HG02885 (cell line): ENCODE results near the gene OR6B1.

Experiments used
- ATAC-seq: cut with Tn5 transposase; IDR thresholded peaks from one replicate; pipeline ENCODE4 v1.9.1; 2021; ENCODE audit warnings: mild to moderate bottlenecking; ENCODE audit not compliant: unreplicated experiment, poor library complexity

Gene OR6B1

GRCh38 chr7:144000020-144000419 is at the start of gene OR6B1:
OR6B1 (plus strand) TSS chr7:144000320; CDS start chr7:144003997, 3,677 bp downstream.
- no peak for ATAC-seq

- ATAC-seq, result no peak
Measured at GRCh38 chr7:143953421-143953820, 46.7 kb upstream of the OR6B1 start.

GRCh38 chr7:143954135-143954534 is 46.0 kb upstream of the OR6B1 start:
- ATAC-seq, result no peak

- no peak for ATAC-seq
Measured at GRCh38 chr7:143954544-143954943, 45.6 kb upstream of the OR6B1 start, which contains the start of gene OR2F1. OR2F1 (plus strand) TSS chr7:143954844; CDS start chr7:143959971, 5,127 bp downstream.

- no peak for ATAC-seq
Measured at GRCh38 chr7:143958781-143959180, 41.3 kb upstream of the OR6B1 start.

- no peak for ATAC-seq
Measured at GRCh38 chr7:143960813-143961610, 39.1 kb upstream of the OR6B1 start.

GRCh38 chr7:143965280-143965679 is 34.8 kb upstream of the OR6B1 start:
- no peak for ATAC-seq

GRCh38 chr7:143967398-143967797 is 32.7 kb upstream of the OR6B1 start:
- ATAC-seq, result no peak

GRCh38 chr7:143973870-143974416 is 26.2 kb upstream of the OR6B1 start:
- no peak for ATAC-seq

- ATAC-seq, result no peak
Measured at GRCh38 chr7:143974459-143974858, 25.7 kb upstream of the OR6B1 start.

- no peak for ATAC-seq
Measured at GRCh38 chr7:143975617-143976016, 24.5 kb upstream of the OR6B1 start.

GRCh38 chr7:143978585-143978984 is 21.5 kb upstream of the OR6B1 start:
- ATAC-seq, result no peak

GRCh38 chr7:143979359-143979758 is 20.8 kb upstream of the OR6B1 start:
- ATAC-seq, result no peak

- ATAC-seq, result no peak
Measured at GRCh38 chr7:143979998-143980397, 20.1 kb upstream of the OR6B1 start.

GRCh38 chr7:143980746-143981510 is 19.2 kb upstream of the OR6B1 start:
- no peak for ATAC-seq

GRCh38 chr7:143983960-143984359 is 16.2 kb upstream of the OR6B1 start:
- no peak for ATAC-seq

- ATAC-seq, result peak; percentile 72
Measured at GRCh38 chr7:143987513-143987912, 12.6 kb upstream of the OR6B1 start.

- no peak for ATAC-seq
Measured at GRCh38 chr7:143988976-143989745, 11.0 kb upstream of the OR6B1 start.

- no peak for ATAC-seq
Measured at GRCh38 chr7:143992670-143993069, 7.5 kb upstream of the OR6B1 start.

- ATAC-seq, result no peak
Measured at GRCh38 chr7:143993924-143994323, 6.2 kb upstream of the OR6B1 start.
